CMK (cell line): ENCODE data around the gene NFKBIA.
"Not testable (repeated sequence)": the region's sequence is repeated elsewhere in the genome, so short reads cannot be mapped to it uniquely, and the experiment has no call there.

ENCODE experiments used
- DNase-seq: peaks from one replicate; pipeline ENCODE4 v3.0.0-alpha.2; 2010; ENCODE audit warnings: low read depth

NFKBIA gene

GRCh38 chr14:35408026-35408425 is 3.5 kb upstream of the NFKBIA start:
- no peak for DNase-seq

- no peak for DNase-seq
Measured at GRCh38 chr14:35407306-35407630, 2.7 kb upstream of the NFKBIA start.

GRCh38 chr14:35406506-35407305 is 2.2 kb upstream of the NFKBIA start:
- peak; percentile 41 for DNase-seq

- DNase-seq = no peak
Measured at GRCh38 chr14:35406090-35406489, 1.5 kb upstream of the NFKBIA start.

GRCh38 chr14:35405304-35405996 is 901 bp upstream of the NFKBIA start:
- DNase-seq = no peak

- peak; percentile 57 for DNase-seq
Measured at GRCh38 chr14:35403603-35404448, 723 bp downstream of the NFKBIA start.

GRCh38 chr14:35403114-35403602 is 1.4 kb downstream of the NFKBIA start:
- no peak for DNase-seq

GRCh38 chr14:35402323-35403113 is 2.0 kb downstream of the NFKBIA start:
- DNase-seq = no peak

GRCh38 chr14:35401422-35402265 is 2.9 kb downstream of the NFKBIA start:
- DNase-seq = no peak

- no peak for DNase-seq
Measured at GRCh38 chr14:35400648-35401421, 3.7 kb downstream of the NFKBIA start.

- DNase-seq = no peak
Measured at GRCh38 chr14:35399083-35399937, 5.2 kb downstream of the NFKBIA start.

GRCh38 chr14:35398071-35398584 is 6.4 kb downstream of the NFKBIA start:
- DNase-seq = no peak

- not testable (repeated sequence) for DNase-seq
Measured at GRCh38 chr14:35396610-35397009, 7.9 kb downstream of the NFKBIA start.

GRCh38 chr14:35395283-35395682 is 9.3 kb downstream of the NFKBIA start:
- no peak for DNase-seq

GRCh38 chr14:35394326-35395013 is 10.1 kb downstream of the NFKBIA start:
- no peak for DNase-seq

GRCh38 chr14:35393826-35394225 is 10.7 kb downstream of the NFKBIA start:
- DNase-seq = no peak

GRCh38 chr14:35392103-35392502 is 12.4 kb downstream of the NFKBIA start:
- no peak for DNase-seq

- DNase-seq = no peak
Measured at GRCh38 chr14:35391388-35391710, 13.2 kb downstream of the NFKBIA start.
